Neural cell (in vitro differentiated cells): Measurements from ENCODE around the gene TEDC1.

Source experiments
- CTCF ChIP-seq: fragments of 450-650 bp; IDR thresholded peaks from 2 replicates; pipeline ENCODE4 v1.5.1; 2014; ENCODE audit warnings: antibody characterized with exemption, mild to moderate bottlenecking, moderate library complexity; ENCODE audit not compliant: poor library complexity, severe bottlenecking
- EP300 ChIP-seq: fragments of 450-650 bp; conservative IDR thresholded peaks from 2 replicates; pipeline ENCODE4 v1.6.1; 2014; ENCODE audit warnings: antibody characterized with exemption, mild to moderate bottlenecking, moderate library complexity; ENCODE audit not compliant: poor library complexity, severe bottlenecking
- EZH2 ChIP-seq: fragments of 200-600, 300-800 bp; shearing (Covaris generic), sonication (generic); IDR thresholded peaks from 2 replicates; pipeline ENCODE4 v1.6.1; 2014; ENCODE audit warnings: antibody characterized with exemption, low read length, borderline replicate concordance, mild to moderate bottlenecking; ENCODE audit not compliant: insufficient read depth, poor library complexity, severe bottlenecking
- RAD21 ChIP-seq: fragments of 450-650 bp; conservative IDR thresholded peaks from 2 replicates; pipeline ENCODE4 v1.6.1; 2014; ENCODE audit warnings: antibody characterized with exemption, mild to moderate bottlenecking, moderate library complexity
- TAF1 ChIP-seq: IDR thresholded peaks from 2 replicates; pipeline ENCODE4 v1.6.1; 2012; ENCODE audit warnings: low read depth

- TF ChIP-seq EP300 (no peak), CTCF (no peak), EZH2 (no peak), RAD21 (no peak), TAF1 (no peak)
Observed at GRCh38 chr14:105536691-105537579, 45.9 kb downstream of the TEDC1 start.
